Fibroblast of skin of back (primary cell): ENCODE data around the gene TK2.
A peak's percentile ranks its signal among the peaks of the same experiment; 100 is the strongest.
"Not testable (repeated sequence)": the region's sequence is repeated elsewhere in the genome, so short reads cannot be mapped to it uniquely, and the experiment has no call there.

Experiments
- DNase-seq: peaks from one replicate; pipeline ENCODE4 v3.0.0-alpha.2; 2013

The TK2 gene

GRCh38 chr16:66465946-66466345 is 84.0 kb downstream of the TK2 start:
- DNase-seq: not testable (repeated sequence)

- peak; percentile 33 for DNase-seq
Measured at GRCh38 chr16:66462912-66463311, 87.0 kb downstream of the TK2 start.

- DNase-seq: no peak
Measured at GRCh38 chr16:66460703-66461102, 89.2 kb downstream of the TK2 start.

GRCh38 chr16:66459878-66460277 is 90.0 kb downstream of the TK2 start:
- peak; percentile 22 for DNase-seq

- DNase-seq: no peak
Measured at GRCh38 chr16:66458853-66459252, 91.1 kb downstream of the TK2 start.

- no peak for DNase-seq
Measured at GRCh38 chr16:66458292-66458691, 91.6 kb downstream of the TK2 start.
